HG02973 (cell line): ENCODE measurements around the gene PCYT1B.
"Not testable (repeated sequence)": the region's sequence is repeated elsewhere in the genome, so short reads cannot be mapped to it uniquely, and the experiment has no call there.

ENCODE experiments used
- ATAC-seq: cut with Tn5 transposase; IDR thresholded peaks from one replicate; pipeline ENCODE4 v1.9.1; 2021; ENCODE audit warnings: moderate library complexity; ENCODE audit not compliant: unreplicated experiment

Gene PCYT1B

DNA sequence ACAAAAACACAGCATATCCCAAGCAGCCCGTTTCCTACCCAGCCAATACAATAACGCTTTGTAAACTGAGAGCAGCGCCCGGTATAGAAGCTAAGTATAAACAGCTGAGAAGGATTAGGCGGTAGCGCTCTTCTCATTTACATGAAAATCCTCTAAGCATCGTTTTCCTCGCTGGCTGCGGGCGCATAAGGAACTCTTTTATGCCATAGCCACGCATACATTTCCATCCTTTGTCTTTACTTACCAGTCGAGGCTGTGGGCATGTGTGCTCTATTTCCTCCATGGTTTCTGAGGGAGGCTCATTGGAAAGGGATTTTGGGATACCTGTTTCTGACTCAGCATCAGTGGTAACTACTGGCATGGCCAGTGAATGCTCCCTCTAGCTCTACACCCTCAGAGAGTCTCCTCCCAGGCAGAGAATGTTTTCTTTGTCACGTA lies 383 bp downstream of the PCYT1B start:
- no peak for ATAC-seq

GRCh38 chrX:24646006-24646405 lies 1.1 kb downstream of the PCYT1B start:
- no peak for ATAC-seq

GRCh38 chrX:24643116-24643515 lies 4.0 kb downstream of the PCYT1B start:
- ATAC-seq, result no peak

- ATAC-seq, result no peak
These were observed 17.4 kb downstream of the PCYT1B start for GRCh38 chrX:24629701-24630100.

DNA sequence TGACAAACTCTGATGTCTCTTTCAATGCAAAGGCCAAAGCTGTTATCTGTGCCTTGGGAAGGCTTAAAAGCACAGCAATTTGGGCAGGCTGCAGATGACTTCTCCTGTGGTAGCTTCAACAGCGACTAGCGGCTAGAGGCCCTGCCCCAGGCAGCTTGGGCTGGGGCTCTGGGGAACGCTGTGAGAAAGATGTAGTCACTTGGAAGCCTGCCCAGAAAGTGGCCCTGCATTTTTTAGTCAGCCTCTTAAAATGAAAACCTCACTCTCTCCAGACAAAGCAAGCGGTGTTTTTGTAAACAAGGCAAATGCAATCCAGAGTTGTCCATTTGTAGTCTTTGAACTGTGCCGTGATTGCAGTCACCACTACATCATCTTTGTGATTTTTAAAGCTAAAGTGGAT lies 27.5 kb downstream of the PCYT1B start:
- no peak for ATAC-seq

DNA sequence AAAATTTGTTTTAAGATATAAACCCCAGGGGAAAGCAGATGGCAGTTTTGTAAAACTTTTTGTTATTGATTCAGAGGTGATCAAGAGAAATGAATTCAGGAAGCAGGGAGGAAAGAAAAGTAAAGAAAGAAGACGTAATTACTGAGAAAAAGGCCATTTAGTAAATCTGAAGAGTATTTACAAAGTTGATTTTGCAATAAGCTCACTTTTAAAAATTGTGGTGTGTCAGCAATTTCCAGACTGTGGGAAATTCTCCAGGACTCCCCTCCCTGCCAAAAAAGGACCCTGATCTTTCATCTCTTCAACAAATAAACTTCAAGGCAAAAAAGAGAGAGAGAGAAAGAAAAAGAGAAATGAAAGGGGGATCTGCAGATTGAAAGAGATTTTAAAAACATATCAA lies 36.6 kb downstream of the PCYT1B start:
- no peak for ATAC-seq

DNA sequence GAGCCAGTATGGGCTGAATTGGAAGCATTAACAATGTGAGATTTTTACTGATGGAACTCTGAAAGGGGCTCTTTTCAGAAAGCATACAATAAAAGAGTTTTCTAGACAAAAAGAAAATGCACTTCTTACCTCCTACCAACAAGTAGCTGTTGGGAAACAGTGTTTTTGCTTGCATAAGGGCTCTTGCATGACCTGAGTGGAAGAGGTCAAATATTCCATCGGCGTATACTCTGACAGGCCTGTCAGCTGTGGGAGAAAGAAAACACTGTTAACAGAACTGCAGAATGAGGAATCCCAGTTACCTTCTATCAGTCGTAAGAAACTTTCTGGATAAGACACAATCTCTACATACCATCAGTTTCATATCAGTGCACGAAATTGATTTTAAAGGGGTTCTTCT lies 39.5 kb downstream of the PCYT1B start:
- ATAC-seq, result no peak

DNA sequence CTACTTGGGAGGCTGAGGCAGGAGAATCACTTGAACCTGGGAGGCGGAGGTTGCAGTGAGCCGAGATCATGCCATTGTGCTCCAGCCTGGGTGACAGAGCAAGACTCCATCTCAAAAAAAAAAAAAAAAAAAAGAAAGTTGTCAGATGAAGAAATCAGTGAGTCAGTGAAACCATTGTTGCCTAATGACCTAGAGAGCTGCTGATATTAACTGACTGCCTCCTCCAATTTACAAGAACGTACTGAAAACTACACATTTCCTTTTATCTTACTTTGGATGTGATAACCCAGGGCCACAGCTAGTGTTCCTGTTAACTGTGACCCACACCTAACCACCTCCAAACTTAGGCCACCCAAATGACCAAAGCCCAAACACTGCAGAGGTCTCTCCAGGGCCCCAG lies 41.2 kb downstream of the PCYT1B start:
- ATAC-seq, result not testable (repeated sequence)

DNA sequence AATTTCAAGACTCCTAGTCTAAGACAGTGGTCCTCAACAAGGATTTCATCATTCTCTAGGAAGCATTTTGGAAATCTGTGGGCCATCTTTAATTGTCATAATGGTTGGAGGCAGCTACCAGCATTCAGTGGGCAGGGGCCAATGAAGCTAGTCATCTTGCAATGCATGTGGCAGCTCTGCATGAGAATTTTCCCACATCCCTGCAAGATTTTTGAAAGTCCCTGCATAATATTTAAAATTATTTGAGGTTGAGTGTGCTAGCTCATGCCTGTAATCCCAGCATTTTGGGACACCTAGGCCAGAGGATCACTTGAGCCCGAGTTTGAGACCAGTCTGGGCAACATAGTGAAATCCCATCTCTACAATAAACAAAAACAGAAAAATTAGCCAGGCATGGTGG lies 44.0 kb downstream of the PCYT1B start:
- ATAC-seq, result no peak

- ATAC-seq, result no peak
These were observed 45.3 kb downstream of the PCYT1B start for GRCh38 chrX:24601858-24602257.

DNA sequence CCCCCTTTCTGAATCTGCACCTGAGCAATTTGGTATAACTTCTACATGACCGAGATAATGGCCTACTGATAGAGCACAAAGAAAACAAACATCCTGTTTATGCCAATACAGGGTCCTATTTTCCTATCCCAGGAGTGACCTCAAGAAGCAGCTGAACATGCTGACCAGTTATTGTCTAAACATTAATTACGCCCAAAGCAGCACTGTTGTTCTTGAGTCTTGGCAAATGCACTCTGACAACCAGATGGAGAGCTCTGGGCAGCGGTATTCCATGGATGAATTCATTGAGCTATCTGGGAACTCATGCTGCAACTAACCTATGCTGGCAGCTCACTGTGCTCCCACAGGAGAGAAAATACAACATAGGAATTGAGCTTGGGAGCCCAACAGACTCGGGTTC lies 52.6 kb downstream of the PCYT1B start:
- ATAC-seq, result no peak

GRCh38 chrX:24590111-24590510 lies 57.0 kb downstream of the PCYT1B start:
- ATAC-seq, result no peak

- no peak for ATAC-seq
These were observed 70.1 kb downstream of the PCYT1B start for GRCh38 chrX:24577091-24577490.

DNA sequence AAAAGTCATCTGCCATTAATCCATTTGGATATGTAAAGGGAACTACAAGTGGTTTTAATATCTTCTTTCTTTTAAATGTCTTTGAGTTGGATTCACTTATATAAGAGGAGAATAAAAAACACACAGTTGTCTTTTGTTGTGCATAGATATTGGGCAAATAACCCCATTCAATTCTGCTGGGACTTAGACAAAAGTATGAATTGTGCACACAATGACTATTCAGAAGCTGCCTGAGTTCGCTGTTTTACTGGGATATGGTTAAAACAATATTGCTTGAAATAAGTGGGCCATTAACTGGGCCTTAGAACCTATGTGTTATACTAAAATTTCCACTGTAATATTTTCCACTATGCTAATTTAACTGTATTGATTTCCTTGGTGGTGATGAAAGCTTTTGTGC lies 71.7 kb downstream of the PCYT1B start:
- no peak for ATAC-seq

DNA sequence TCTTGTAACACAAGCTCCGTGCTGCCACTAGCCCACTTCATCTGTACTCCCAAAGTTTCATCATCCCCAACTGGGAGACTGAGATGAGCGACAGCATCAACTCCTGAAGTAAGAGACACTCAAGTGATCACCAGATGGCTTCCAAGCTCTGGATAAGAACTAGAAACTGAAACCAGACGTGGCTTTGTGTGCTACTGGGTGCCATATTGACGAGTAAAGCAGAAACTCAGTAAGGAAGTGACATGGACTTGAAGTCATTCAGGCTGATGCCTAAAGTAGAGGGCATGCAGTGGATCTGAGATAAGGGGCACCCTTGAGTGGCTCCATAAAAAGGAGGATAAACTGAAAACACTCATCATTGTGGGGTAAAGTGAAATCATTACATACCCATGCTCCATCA lies 72.4 kb downstream of the PCYT1B start:
- ATAC-seq, result no peak

DNA sequence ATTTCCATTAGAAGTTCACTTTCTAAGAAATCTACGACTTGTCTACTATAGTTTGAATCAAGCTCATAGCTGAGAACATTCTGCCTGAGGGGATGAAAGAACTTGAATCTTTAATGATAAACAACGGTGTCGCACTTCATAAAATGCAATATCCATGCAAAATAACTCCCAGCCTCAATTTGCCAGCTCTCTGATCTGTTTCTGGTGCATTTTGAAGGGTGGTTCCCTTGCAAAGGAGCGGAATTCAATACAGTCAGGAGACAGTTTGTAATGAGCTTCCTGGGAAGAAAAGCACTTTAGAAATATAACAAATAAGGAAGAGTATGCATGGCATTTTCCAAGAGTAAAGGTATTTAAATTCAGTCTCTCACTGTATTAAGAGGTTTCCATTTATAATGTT lies 80.0 kb downstream of the PCYT1B start:
- ATAC-seq, result no peak

- ATAC-seq, result no peak
These were observed 80.9 kb downstream of the PCYT1B start for GRCh38 chrX:24566240-24566639.

DNA sequence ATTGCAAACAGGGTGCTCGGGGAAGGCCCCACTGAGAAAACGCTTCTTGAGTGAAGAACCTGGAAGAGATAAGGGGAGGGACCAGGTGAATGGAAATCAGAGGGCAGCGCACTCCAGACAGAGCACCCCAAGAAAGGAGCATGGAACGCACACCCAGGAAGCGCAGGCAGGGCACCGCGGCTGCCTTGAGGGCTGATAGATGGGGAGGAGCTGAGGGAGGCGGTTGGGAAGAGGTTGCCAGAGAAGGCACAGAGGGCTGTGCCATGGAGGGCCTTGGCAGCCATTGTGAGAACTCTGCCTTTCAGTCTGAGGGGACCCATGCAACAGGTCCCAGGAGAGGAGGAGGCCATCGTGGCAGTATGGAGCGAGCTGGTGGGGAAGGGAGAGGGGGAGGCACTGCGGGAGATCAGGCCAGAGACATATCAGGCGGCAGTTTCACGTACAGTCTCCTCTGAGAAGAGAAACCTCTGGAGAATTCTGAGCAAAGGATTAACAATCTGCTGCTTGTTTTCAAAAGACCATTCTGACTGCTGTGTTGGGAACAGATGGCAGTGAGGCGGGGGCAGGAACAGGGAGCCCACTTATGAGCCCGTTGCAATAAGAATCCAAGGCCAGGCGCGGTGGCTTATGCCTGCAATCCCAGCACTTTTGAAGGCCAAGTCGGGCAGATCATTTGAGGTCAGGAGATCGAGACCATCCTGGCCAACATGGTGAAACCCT lies 83.7 kb downstream of the PCYT1B start:
- ATAC-seq, result no peak

DNA sequence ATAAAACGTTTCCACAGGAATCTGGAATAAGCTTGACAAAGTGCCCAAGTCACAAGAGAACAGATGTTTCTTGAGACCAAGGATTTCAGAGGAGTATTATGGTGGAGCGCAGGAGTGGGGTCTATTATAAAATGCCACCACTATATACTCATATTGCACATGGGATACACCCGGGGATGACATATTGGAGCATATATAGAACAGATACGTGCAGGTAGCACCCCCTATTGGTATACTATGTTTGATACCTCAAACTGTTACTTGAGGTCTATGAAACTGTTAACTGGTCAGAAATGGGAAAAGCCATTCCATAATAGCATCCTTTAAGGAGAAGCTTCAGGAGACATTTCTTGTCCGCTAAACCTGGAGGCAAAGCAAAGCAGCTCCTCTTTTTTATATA lies 86.0 kb downstream of the PCYT1B start:
- ATAC-seq, result no peak

DNA sequence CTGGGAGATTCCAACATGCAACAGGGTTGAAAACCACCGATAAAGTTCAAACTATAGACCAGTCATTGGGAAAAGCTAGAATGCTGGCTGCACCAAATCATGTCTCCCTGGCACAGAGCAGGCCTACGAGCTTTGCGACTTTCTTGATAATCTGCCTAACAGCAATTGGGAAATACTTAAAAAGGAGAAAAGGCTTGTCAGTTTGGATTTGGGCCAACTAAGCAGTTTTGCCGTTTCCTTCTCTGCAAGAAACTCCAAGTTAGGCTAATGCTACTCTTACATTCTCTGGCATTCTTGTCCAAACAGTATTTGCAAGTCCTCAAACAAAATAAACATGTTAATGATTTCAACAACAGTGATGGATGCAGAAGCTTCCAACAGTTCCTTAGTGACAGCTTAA lies 94.1 kb downstream of the PCYT1B start:
- ATAC-seq, result no peak

DNA sequence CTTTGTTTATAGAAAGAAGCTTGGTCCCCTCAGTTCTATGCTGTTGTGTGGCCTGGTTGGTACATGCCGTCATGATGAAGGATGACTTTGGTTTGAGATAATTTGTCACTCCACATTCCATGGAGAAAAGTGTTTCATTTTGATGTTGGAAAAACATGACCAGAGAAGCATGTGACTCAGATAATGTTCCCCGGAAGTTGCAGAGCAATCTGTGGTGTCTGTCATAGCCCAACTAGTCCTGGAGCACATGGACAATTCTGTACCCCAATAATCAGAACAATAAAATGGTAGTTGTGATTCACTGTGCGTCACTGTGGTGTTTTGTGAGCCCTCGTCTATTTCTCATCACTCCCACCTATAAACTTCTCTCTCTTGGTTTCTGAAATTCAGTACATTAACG lies 97.0 kb downstream of the PCYT1B start:
- ATAC-seq, result no peak

GRCh38 chrX:24547961-24548360 lies 99.2 kb downstream of the PCYT1B start:
- ATAC-seq, result no peak

GRCh38 chrX:24542756-24543155 lies 104.4 kb downstream of the PCYT1B start:
- no peak for ATAC-seq
